H1 (cell line): ENCODE measurements around the gene CTNNA3.

Experiments used
- EP300 ChIP-seq, 2 experiments: IDR thresholded peaks; 1 replicate in 1 of 2; 2 replicates in 1 of 2; pipeline ENCODE4 v1.6.1; 2011 to 2012; ENCODE audit warnings: low read depth in 2 of 2, low read length in 2 of 2, mild to moderate bottlenecking in 2 of 2, borderline replicate concordance in 1 of 2, inconsistent platforms in 1 of 2, moderate library complexity in 1 of 2
- POLR2A ChIP-seq, 2 experiments: IDR thresholded peaks; 1 replicate in 1 of 2; 2 replicates in 1 of 2; pipeline ENCODE4 v1.6.1; 2011; ENCODE audit warnings: low read depth in 2 of 2, low read length in 2 of 2, mild to moderate bottlenecking in 2 of 2; ENCODE audit errors: control extremely low read depth in 1 of 2
- SIN3A ChIP-seq, 2 experiments: IDR thresholded peaks in 1 of 2; conservative IDR thresholded peaks in 1 of 2; 2 replicates each; pipeline ENCODE4 v1.6.1; 2011 to 2012; ENCODE audit warnings: low read length in 2 of 2, improper control_type of control experiment in 1 of 2, low read depth in 1 of 2, mild to moderate bottlenecking in 1 of 2
- SP1 ChIP-seq: IDR thresholded peaks from 2 replicates; pipeline ENCODE4 v1.6.1; 2011; ENCODE audit warnings: low read depth, low read length
- SUZ12 ChIP-seq: fragments of 200-600 bp; sonication (generic); IDR thresholded peaks from 2 replicates; pipeline ENCODE4 v1.6.1; 2012; ENCODE audit warnings: mild to moderate bottlenecking, inconsistent platforms, low read length, moderate library complexity, mixed read lengths
- TAF1 ChIP-seq: IDR thresholded peaks from 2 replicates; pipeline ENCODE4 v1.6.1; 2011; ENCODE audit warnings: mild to moderate bottlenecking, low read depth, low read length
- TF ChIP-seq, protein P1 (sequence below), 3 experiments: IDR thresholded peaks; 1 replicate in 2 of 3; 2 replicates in 1 of 3; pipeline versions ENCODE4 v1.5.1 to v1.6.1; 2011; ENCODE audit warnings: low read length in 3 of 3, mild to moderate bottlenecking in 3 of 3, inconsistent platforms in 2 of 3, low read depth in 1 of 3, moderate library complexity in 1 of 3; ENCODE audit not compliant: insufficient read depth in 1 of 3; ENCODE audit errors: control extremely low read depth in 1 of 3
- TF ChIP-seq, protein P2 (sequence below): IDR thresholded peaks from 2 replicates; pipeline ENCODE4 v1.6.1; 2012; ENCODE audit warnings: inconsistent platforms

DNA sequence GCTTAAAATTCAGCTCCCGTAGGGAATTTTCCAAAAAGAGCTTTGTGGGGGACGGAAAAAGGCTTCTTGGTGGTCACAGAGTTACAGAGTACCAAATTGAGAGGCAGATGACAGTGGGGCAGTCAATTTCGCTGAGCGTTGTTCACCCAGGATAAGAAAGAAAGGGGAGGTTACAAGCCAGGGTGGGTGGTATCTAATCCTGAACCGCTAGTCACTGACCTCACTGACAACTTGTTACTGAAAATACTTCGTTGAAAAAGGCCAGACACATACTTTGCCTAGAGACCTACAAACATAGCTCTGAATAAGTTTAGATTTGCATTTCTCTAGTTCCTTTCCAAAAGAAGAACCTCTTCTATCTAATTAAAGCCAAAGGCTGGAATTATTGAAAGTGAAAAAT lies at the start of gene CTNNA3:
- TF ChIP-seq TAF1: no peak
- TF ChIP-seq SUZ12: no peak
- TF ChIP-seq, protein P1, sequence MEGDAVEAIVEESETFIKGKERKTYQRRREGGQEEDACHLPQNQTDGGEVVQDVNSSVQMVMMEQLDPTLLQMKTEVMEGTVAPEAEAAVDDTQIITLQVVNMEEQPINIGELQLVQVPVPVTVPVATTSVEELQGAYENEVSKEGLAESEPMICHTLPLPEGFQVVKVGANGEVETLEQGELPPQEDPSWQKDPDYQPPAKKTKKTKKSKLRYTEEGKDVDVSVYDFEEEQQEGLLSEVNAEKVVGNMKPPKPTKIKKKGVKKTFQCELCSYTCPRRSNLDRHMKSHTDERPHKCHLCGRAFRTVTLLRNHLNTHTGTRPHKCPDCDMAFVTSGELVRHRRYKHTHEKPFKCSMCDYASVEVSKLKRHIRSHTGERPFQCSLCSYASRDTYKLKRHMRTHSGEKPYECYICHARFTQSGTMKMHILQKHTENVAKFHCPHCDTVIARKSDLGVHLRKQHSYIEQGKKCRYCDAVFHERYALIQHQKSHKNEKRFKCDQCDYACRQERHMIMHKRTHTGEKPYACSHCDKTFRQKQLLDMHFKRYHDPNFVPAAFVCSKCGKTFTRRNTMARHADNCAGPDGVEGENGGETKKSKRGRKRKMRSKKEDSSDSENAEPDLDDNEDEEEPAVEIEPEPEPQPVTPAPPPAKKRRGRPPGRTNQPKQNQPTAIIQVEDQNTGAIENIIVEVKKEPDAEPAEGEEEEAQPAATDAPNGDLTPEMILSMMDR (IDR thresholded peaks at IDR 0.05; ENCODE audit: control extremely low read depth in 1 of 3, insufficient read depth in 1 of 3, low read depth in 1 of 3, low read length in 3 of 3): no peak
- TF ChIP-seq, protein P2, sequence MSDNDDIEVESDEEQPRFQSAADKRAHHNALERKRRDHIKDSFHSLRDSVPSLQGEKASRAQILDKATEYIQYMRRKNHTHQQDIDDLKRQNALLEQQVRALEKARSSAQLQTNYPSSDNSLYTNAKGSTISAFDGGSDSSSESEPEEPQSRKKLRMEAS: no peak
- TF ChIP-seq SP1: no peak
- TF ChIP-seq EP300 (IDR thresholded peaks at IDR 0.05; ENCODE audit: borderline replicate concordance in 1 of 2, low read depth in 2 of 2, low read length in 2 of 2): no peak
- TF ChIP-seq SIN3A (conservative IDR thresholded peaks at IDR 0.05 in 1 of 2, IDR thresholded peaks at IDR 0.05 in 1 of 2; ENCODE audit: low read depth in 1 of 2, low read length in 2 of 2): no peak
- no peak for TF ChIP-seq POLR2A (IDR thresholded peaks at IDR 0.05; ENCODE audit: control extremely low read depth in 1 of 2, low read depth in 2 of 2, low read length in 2 of 2)
